Measurements from ENCODE around the gene ADGRG6. TPM values are rescaled to one million over a fixed set of nuclear protein-coding genes. Genes with fewer than 3 reads are reported as not detected.

ADGRG6 gene
- total RNA-seq, 1 experiment from 2014 or later: 2.5 TPM

DNA sequence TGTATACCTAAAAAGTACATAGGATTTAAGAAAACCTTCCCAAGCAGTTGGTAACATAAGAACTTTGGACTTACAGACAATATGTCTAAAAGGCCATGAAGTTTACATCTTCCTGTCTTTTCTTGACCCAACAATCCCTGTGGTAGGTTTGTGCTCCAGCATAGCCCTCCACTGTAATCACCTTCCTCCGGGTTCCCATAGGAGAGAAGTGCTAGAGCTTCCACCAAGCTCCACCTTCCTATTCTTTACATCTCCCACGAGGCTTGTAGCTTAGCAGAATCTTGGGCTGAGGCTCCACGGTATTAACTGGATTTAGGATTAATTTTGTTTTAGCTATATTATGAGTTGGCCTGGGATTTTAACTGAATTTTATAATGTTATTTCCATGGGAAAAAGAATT is 23.3 kb downstream of the ADGRG6 start:
- Histone ChIP-seq H2AFZ (ENCODE audit: low read length) (no peak overlapping the region), H2BK120ac (ENCODE audit: low read depth, low read length, poor library complexity, severe bottlenecking) (no peak overlapping the region), H4K5ac (ENCODE audit: insufficient read length, low read depth, low read length) (no peak overlapping the region), H2BK12ac (ENCODE audit: insufficient read length, low read depth, low read length) (no peak overlapping the region), H2BK5ac (ENCODE audit: insufficient read length, low read length) (no peak overlapping the region), H2BK15ac (ENCODE audit: low read depth, low read length) (no peak overlapping the region), H3T11ph (ENCODE audit: low read length) (no peak overlapping the region), H3K23me2 (ENCODE audit: insufficient read length, low read depth, low read length, poor library complexity, severe bottlenecking) (no peaks in the 10 kb centered on the region), H3K79me1 (ENCODE audit: insufficient read depth, low read depth, low read length, poor library complexity, severe bottlenecking) (no peaks in the 10 kb centered on the region), H3K27me3 (ENCODE audit: insufficient read depth, low read length) (no peaks in the 10 kb centered on the region), H3K9me3 (ENCODE audit: control insufficient read depth, low read depth, low read length) (no peaks in the 10 kb centered on the region), H4K20me1 (ENCODE audit: control insufficient read depth, insufficient read depth, insufficient read length) (no peaks in the 10 kb centered on the region), H4K91ac (ENCODE audit: insufficient read length, low read depth, low read length) (no peak overlapping the region), H3K14ac (ENCODE audit: insufficient read depth, low read length) (no peak overlapping the region), H2AK5ac (ENCODE audit: insufficient read length, low read length) (no peak overlapping the region), H2BK20ac (ENCODE audit: low read depth, low read length, poor library complexity, severe bottlenecking) (no peak overlapping the region), H3K4me2 (ENCODE audit: insufficient read depth, insufficient read length, low read length) (no peak overlapping the region), H3K9ac (ENCODE audit: extremely low read depth, insufficient read length, low read length) (no peak overlapping the region), H3K18ac (ENCODE audit: insufficient read length, low read depth, low read length) (no peak overlapping the region), H3K27ac (ENCODE audit: insufficient read length, low read depth, low read length) (no peak overlapping the region), H3K23ac (ENCODE audit: insufficient read length, low read depth, low read length) (no peak overlapping the region), H3K79me2 (ENCODE audit: insufficient read depth, low read length) (no peaks in the 10 kb centered on the region), H4K8ac (replicated peaks; ENCODE audit: insufficient read length, low read depth, low read length) (no peak overlapping the region), H3K56ac (ENCODE audit: insufficient read length, low read depth, low read length) (no peak overlapping the region), H3K4me1 (ENCODE audit: insufficient read depth, low read length) (no peaks in the 10 kb centered on the region; the same call in 1 of the 2 replicates), H3K4ac (ENCODE audit: low read depth, low read length) (no peak overlapping the region)
- Mint-ChIP-seq H3K4me3 (no peak overlapping the region), H3K36me3 (ENCODE audit: insufficient read depth in 1 of 3, low read depth in 3 of 3) (no peaks in the 10 kb centered on the region; a peak in 1 of 7 replicates), H3K27ac (no peak overlapping the region), H3K27me3 (ENCODE audit: low read depth) (no peaks in the 10 kb centered on the region), H3K9me3 (no peaks in the 10 kb centered on the region), H3K4me1 (peaks cover 10 to 24% of the 10 kb centered on the region in 2 experiments)
- no peak for DNase-seq
- TF ChIP-seq, protein P1, sequence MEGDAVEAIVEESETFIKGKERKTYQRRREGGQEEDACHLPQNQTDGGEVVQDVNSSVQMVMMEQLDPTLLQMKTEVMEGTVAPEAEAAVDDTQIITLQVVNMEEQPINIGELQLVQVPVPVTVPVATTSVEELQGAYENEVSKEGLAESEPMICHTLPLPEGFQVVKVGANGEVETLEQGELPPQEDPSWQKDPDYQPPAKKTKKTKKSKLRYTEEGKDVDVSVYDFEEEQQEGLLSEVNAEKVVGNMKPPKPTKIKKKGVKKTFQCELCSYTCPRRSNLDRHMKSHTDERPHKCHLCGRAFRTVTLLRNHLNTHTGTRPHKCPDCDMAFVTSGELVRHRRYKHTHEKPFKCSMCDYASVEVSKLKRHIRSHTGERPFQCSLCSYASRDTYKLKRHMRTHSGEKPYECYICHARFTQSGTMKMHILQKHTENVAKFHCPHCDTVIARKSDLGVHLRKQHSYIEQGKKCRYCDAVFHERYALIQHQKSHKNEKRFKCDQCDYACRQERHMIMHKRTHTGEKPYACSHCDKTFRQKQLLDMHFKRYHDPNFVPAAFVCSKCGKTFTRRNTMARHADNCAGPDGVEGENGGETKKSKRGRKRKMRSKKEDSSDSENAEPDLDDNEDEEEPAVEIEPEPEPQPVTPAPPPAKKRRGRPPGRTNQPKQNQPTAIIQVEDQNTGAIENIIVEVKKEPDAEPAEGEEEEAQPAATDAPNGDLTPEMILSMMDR (conservative IDR thresholded peaks at IDR 0.05): no peak
- WGBS (ENCODE audit: extremely low coverage, insufficient read length, low lambda C conversion rate): no CpG with 5 or more reads among the region's 3 CpGs
